ENCODE data around the gene SPNS3. TPM values are rescaled to one million over a fixed set of nuclear protein-coding genes. Genes with fewer than 3 reads are reported as not detected.

SPNS3 gene
- total RNA-seq, 5 donors from 2014 or later (not counting 1 experiment from before 2014, with no cell fraction given) = 2.3 to 5.4 (median 4.6) TPM

- no peak overlapping the region for H3K4me3 ChIP-seq (ENCODE audit: control insufficient read depth in 1 of 2, extremely low read depth in 1 of 2, low read length in 1 of 2)
- no peaks in the 10 kb centered on the region for H3K27me3 Mint-ChIP-seq
- 94% methylated on average over 3 of the region's 5 CpGs for WGBS (ENCODE audit: insufficient coverage)
- H3K4me3 Mint-ChIP-seq = no peak overlapping the region
- no peak overlapping the region for H3K27ac Mint-ChIP-seq
- no peak for ATAC-seq (replicated peaks in 1 of 4)
- no peaks in the 10 kb centered on the region for H3K4me1 Mint-ChIP-seq
- H3K27ac ChIP-seq (ENCODE audit: low read length) = no peak overlapping the region
- CTCF ChIA-PET = no interaction called here
- H3K9me3 Mint-ChIP-seq = peaks cover 4 to 11% (median 11%) of the 10 kb centered on the region in 3 donors
- H3K27me3 ChIP-seq (replicated peaks in 1 of 2; ENCODE audit: control insufficient read depth in 2 of 2, extremely low read depth in 1 of 2, insufficient read depth in 2 of 2, low read length in 1 of 2) = no peaks in the 10 kb centered on the region
- no peaks in the 10 kb centered on the region for H3K4me1 ChIP-seq (ENCODE audit: control insufficient read depth in 1 of 2, extremely low read depth in 1 of 2, insufficient read depth in 2 of 2, low read length in 2 of 2)
- POLR2A ChIA-PET = no interaction called here
- no peaks in the 10 kb centered on the region for H3K9me3 ChIP-seq
- no peaks in the 10 kb centered on the region for H3K36me3 ChIP-seq (ENCODE audit: control insufficient read depth in 2 of 2, extremely low read depth in 1 of 2, insufficient read depth in 1 of 2, low read length in 1 of 2)
- no peak for DNase-seq
- H3K36me3 Mint-ChIP-seq = peaks cover 5% of the 10 kb centered on the region
Measured at GRCh38 chr17:4460661-4461060, 26.9 kb downstream of the SPNS3 start.

- Mint-ChIP-seq H3K9me3 (peaks cover 4 to 11% (median 11%) of the 10 kb centered on the region in 3 donors), H3K4me3 (no peak overlapping the region), H3K4me1 (no peaks in the 10 kb centered on the region), H3K27ac (no peak overlapping the region), H3K27me3 (no peaks in the 10 kb centered on the region), H3K36me3 (peaks cover 5% of the 10 kb centered on the region)
- ATAC-seq (replicated peaks in 1 of 4) (no peak), DNase-seq (no peak)
- ChIA-PET CTCF (no interaction called here), POLR2A (no interaction called here)
- Histone ChIP-seq H3K36me3 (ENCODE audit: control insufficient read depth in 2 of 2, extremely low read depth in 1 of 2, insufficient read depth in 1 of 2, low read length in 1 of 2) (no peaks in the 10 kb centered on the region), H3K4me1 (ENCODE audit: control insufficient read depth in 1 of 2, extremely low read depth in 1 of 2, insufficient read depth in 2 of 2, low read length in 2 of 2) (no peaks in the 10 kb centered on the region), H3K4me3 (ENCODE audit: control insufficient read depth in 1 of 2, extremely low read depth in 1 of 2, low read length in 1 of 2) (no peak overlapping the region), H3K27me3 (replicated peaks in 1 of 2; ENCODE audit: control insufficient read depth in 2 of 2, extremely low read depth in 1 of 2, insufficient read depth in 2 of 2, low read length in 1 of 2) (no peaks in the 10 kb centered on the region), H3K9me3 (no peaks in the 10 kb centered on the region), H3K27ac (ENCODE audit: low read length) (no peak overlapping the region)
- WGBS (ENCODE audit: insufficient coverage) = 83% methylated on average over 8 of the region's 10 CpGs
Measured at GRCh38 chr17:4463818-4464476, 30.2 kb downstream of the SPNS3 start.

- 91% methylated on average over 6 of the region's 8 CpGs for WGBS (ENCODE audit: insufficient coverage)
- CTCF ChIA-PET = no interaction called here
- DNase-seq (no peak), ATAC-seq (replicated peaks in 1 of 4) (no peak)
- H3K9me3 ChIP-seq = no peaks in the 10 kb centered on the region
- Mint-ChIP-seq H3K36me3 (no peaks in the 10 kb centered on the region), H3K4me1 (no peaks in the 10 kb centered on the region), H3K27me3 (no peaks in the 10 kb centered on the region), H3K4me3 (no peak overlapping the region), H3K9me3 (peaks cover under 1 to 4% (median 2%) of the 10 kb centered on the region in 3 donors), H3K27ac (no peak overlapping the region)
- no peaks in the 10 kb centered on the region for H3K27me3 ChIP-seq (replicated peaks in 1 of 2; ENCODE audit: control insufficient read depth in 2 of 2, extremely low read depth in 1 of 2, insufficient read depth in 2 of 2, low read length in 1 of 2)
- no peak overlapping the region for H3K4me3 ChIP-seq (ENCODE audit: control insufficient read depth in 1 of 2, extremely low read depth in 1 of 2, low read length in 1 of 2)
- H3K4me1 ChIP-seq (ENCODE audit: control insufficient read depth in 1 of 2, extremely low read depth in 1 of 2, insufficient read depth in 2 of 2, low read length in 2 of 2) = no peaks in the 10 kb centered on the region
- H3K27ac ChIP-seq (ENCODE audit: low read length) = no peak overlapping the region
- POLR2A ChIA-PET = no interaction called here
- no peaks in the 10 kb centered on the region for H3K36me3 ChIP-seq (ENCODE audit: control insufficient read depth in 2 of 2, extremely low read depth in 1 of 2, insufficient read depth in 1 of 2, low read length in 1 of 2)
Measured at GRCh38 chr17:4465786-4466185, 32.0 kb downstream of the SPNS3 start.

GRCh38 chr17:4467287-4467686 lies 33.5 kb downstream of the SPNS3 start:
- no peaks in the 10 kb centered on the region for H3K36me3 Mint-ChIP-seq
- ATAC-seq (replicated peaks in 1 of 4) (no peak), DNase-seq (no peak)
- no peak overlapping the region for H3K27ac Mint-ChIP-seq
- CTCF ChIA-PET = no interaction called here
- Histone ChIP-seq H3K36me3 (ENCODE audit: control insufficient read depth in 2 of 2, extremely low read depth in 1 of 2, insufficient read depth in 1 of 2, low read length in 1 of 2) (no peaks in the 10 kb centered on the region), H3K27ac (ENCODE audit: low read length) (no peak overlapping the region), H3K4me1 (ENCODE audit: control insufficient read depth in 1 of 2, extremely low read depth in 1 of 2, insufficient read depth in 2 of 2, low read length in 2 of 2) (no peaks in the 10 kb centered on the region), H3K27me3 (replicated peaks in 1 of 2; ENCODE audit: control insufficient read depth in 2 of 2, extremely low read depth in 1 of 2, insufficient read depth in 2 of 2, low read length in 1 of 2) (no peaks in the 10 kb centered on the region), H3K4me3 (ENCODE audit: control insufficient read depth in 1 of 2, extremely low read depth in 1 of 2, low read length in 1 of 2) (no peak overlapping the region), H3K9me3 (no peaks in the 10 kb centered on the region)
- H3K9me3 Mint-ChIP-seq = no peaks in the 10 kb centered on the region
- no peaks in the 10 kb centered on the region for H3K27me3 Mint-ChIP-seq
- POLR2A ChIA-PET = no interaction called here
- 82% methylated on average over 7 of the region's 7 CpGs for WGBS (ENCODE audit: insufficient coverage)
- H3K4me1 Mint-ChIP-seq = no peaks in the 10 kb centered on the region
- no peak overlapping the region for H3K4me3 Mint-ChIP-seq

- ATAC-seq (replicated peaks in 1 of 4) = no peak
- H3K4me3 Mint-ChIP-seq = no peak overlapping the region
- H3K36me3 Mint-ChIP-seq = no peaks in the 10 kb centered on the region
- H3K27me3 ChIP-seq (replicated peaks in 1 of 2; ENCODE audit: control insufficient read depth in 2 of 2, extremely low read depth in 1 of 2, insufficient read depth in 2 of 2, low read length in 1 of 2) = peaks cover 0 to 2% of the 10 kb centered on the region in 2 experiments
- no peak overlapping the region for H3K27ac Mint-ChIP-seq
- no peaks in the 10 kb centered on the region for H3K9me3 Mint-ChIP-seq
- ChIA-PET CTCF (no interaction called here), POLR2A (interaction anchor here in 1 of 2 donors (0.5 kb wide), 1 partner anchor 12 kb away, joined by 7 read pairs; no protein-coding TSS in a partner anchor)
- no peaks in the 10 kb centered on the region for H3K27me3 Mint-ChIP-seq
- no CpG with 5 or more reads among the region's 12 CpGs for WGBS (ENCODE audit: insufficient coverage)
- H3K9me3 ChIP-seq = no peaks in the 10 kb centered on the region
- DNase-seq = no peak
- H3K4me1 ChIP-seq (ENCODE audit: control insufficient read depth in 1 of 2, extremely low read depth in 1 of 2, insufficient read depth in 2 of 2, low read length in 2 of 2) = no peaks in the 10 kb centered on the region
- no peaks in the 10 kb centered on the region for H3K36me3 ChIP-seq (ENCODE audit: control insufficient read depth in 2 of 2, extremely low read depth in 1 of 2, insufficient read depth in 1 of 2, low read length in 1 of 2)
- H3K27ac ChIP-seq (ENCODE audit: low read length) = no peak overlapping the region
- no peak overlapping the region for H3K4me3 ChIP-seq (ENCODE audit: control insufficient read depth in 1 of 2, extremely low read depth in 1 of 2, low read length in 1 of 2)
- no peaks in the 10 kb centered on the region for H3K4me1 Mint-ChIP-seq
Measured at GRCh38 chr17:4469552-4469951, 35.8 kb downstream of the SPNS3 start.

GRCh38 chr17:4472286-4472685 lies 38.5 kb downstream of the SPNS3 start:
- Mint-ChIP-seq H3K27me3 (no peaks in the 10 kb centered on the region), H3K4me3 (no peak overlapping the region), H3K36me3 (no peaks in the 10 kb centered on the region), H3K9me3 (no peaks in the 10 kb centered on the region), H3K4me1 (no peaks in the 10 kb centered on the region), H3K27ac (no peak overlapping the region)
- Histone ChIP-seq H3K4me3 (ENCODE audit: control insufficient read depth in 1 of 2, extremely low read depth in 1 of 2, low read length in 1 of 2) (no peak overlapping the region), H3K4me1 (ENCODE audit: control insufficient read depth in 1 of 2, extremely low read depth in 1 of 2, insufficient read depth in 2 of 2, low read length in 2 of 2) (no peaks in the 10 kb centered on the region), H3K27ac (ENCODE audit: low read length) (no peak overlapping the region), H3K36me3 (ENCODE audit: control insufficient read depth in 2 of 2, extremely low read depth in 1 of 2, insufficient read depth in 1 of 2, low read length in 1 of 2) (no peaks in the 10 kb centered on the region), H3K9me3 (no peaks in the 10 kb centered on the region), H3K27me3 (replicated peaks in 1 of 2; ENCODE audit: control insufficient read depth in 2 of 2, extremely low read depth in 1 of 2, insufficient read depth in 2 of 2, low read length in 1 of 2) (peaks cover 0 to 5% of the 10 kb centered on the region in 2 experiments)
- CTCF ChIA-PET = no interaction called here
- ATAC-seq (replicated peaks in 1 of 4) (no peak), DNase-seq (no peak)
- POLR2A ChIA-PET = no interaction called here
- WGBS (ENCODE audit: insufficient coverage) = 100% methylated on average over 2 of the region's 3 CpGs

- no peaks in the 10 kb centered on the region for H3K9me3 Mint-ChIP-seq
- H3K4me3 Mint-ChIP-seq = no peak overlapping the region
- ChIA-PET POLR2A (no interaction called here), CTCF (interaction anchor here in 1 of 2 donors (0.6 kb wide), 2 partner anchors 17 to 70 kb away, joined by 3 to 4 read pairs; no protein-coding TSS in a partner anchor)
- H3K36me3 ChIP-seq (ENCODE audit: control insufficient read depth in 2 of 2, extremely low read depth in 1 of 2, insufficient read depth in 1 of 2, low read length in 1 of 2) = peaks cover 0 to 3% of the 10 kb centered on the region in 2 donors
- ATAC-seq (replicated peaks in 1 of 4) (no peak), DNase-seq (no peak)
- no peak overlapping the region for H3K27ac Mint-ChIP-seq
- WGBS (ENCODE audit: insufficient coverage) = 97% methylated on average over 13 of the region's 13 CpGs
- no peaks in the 10 kb centered on the region for H3K27me3 Mint-ChIP-seq
- H3K36me3 Mint-ChIP-seq = no peaks in the 10 kb centered on the region
- H3K27me3 ChIP-seq (replicated peaks in 1 of 2; ENCODE audit: control insufficient read depth in 2 of 2, extremely low read depth in 1 of 2, insufficient read depth in 2 of 2, low read length in 1 of 2) = peaks cover 0 to 5% of the 10 kb centered on the region in 2 experiments
- no peak overlapping the region for H3K27ac ChIP-seq (ENCODE audit: low read length)
- H3K4me1 Mint-ChIP-seq = no peaks in the 10 kb centered on the region
- H3K4me1 ChIP-seq (ENCODE audit: control insufficient read depth in 1 of 2, extremely low read depth in 1 of 2, insufficient read depth in 2 of 2, low read length in 2 of 2) = no peaks in the 10 kb centered on the region
- H3K4me3 ChIP-seq (ENCODE audit: control insufficient read depth in 1 of 2, extremely low read depth in 1 of 2, low read length in 1 of 2) = no peak overlapping the region
- no peaks in the 10 kb centered on the region for H3K9me3 ChIP-seq
Measured at GRCh38 chr17:4474093-4474492, 40.4 kb downstream of the SPNS3 start.

All from T-cell (primary cell).